Memory B cell (primary cell): ENCODE data around the gene CXorf65.

ENCODE experiments used
- ATAC-seq: fragments of 150-1000 bp; cut with Tn5 transposase; 2 replicates; pipeline ENCODE4 v1.10.0; 2021; ENCODE audit warnings: low read depth, mild to moderate bottlenecking, moderate library complexity
- DNase-seq, 2 donors: peaks; one replicate each; pipeline ENCODE4 v3.0.0; 2022; ENCODE audit warnings: low spot score in 2 of 2
- H3K27ac Mint-ChIP-seq: one replicate; pipeline ENCODE4 v1.8.0; 2022; ENCODE audit warnings: mild to moderate bottlenecking, moderate library complexity, mixed read lengths
- H3K27me3 Mint-ChIP-seq: one replicate; pipeline ENCODE4 v1.8.0; 2022; ENCODE audit warnings: mixed read lengths
- H3K36me3 Mint-ChIP-seq: one replicate; pipeline ENCODE4 v1.8.0; 2022; ENCODE audit warnings: mild to moderate bottlenecking, mixed read lengths
- H3K4me1 Mint-ChIP-seq: one replicate; pipeline ENCODE4 v1.8.0; 2022; ENCODE audit warnings: mixed read lengths
- H3K4me3 Mint-ChIP-seq: one replicate; pipeline ENCODE4 v1.8.0; 2022; ENCODE audit warnings: mild to moderate bottlenecking, moderate library complexity, mixed read lengths
- H3K9me3 Mint-ChIP-seq: one replicate; pipeline ENCODE4 v1.8.0; 2022; ENCODE audit warnings: mixed read lengths

Gene CXorf65

GRCh38 chrX:71098951-71099506 is 7.5 kb downstream of the CXorf65 start:
- Mint-ChIP-seq H3K4me1 (peaks cover 31% of the 10 kb centered on the region), H3K27me3 (no peaks in the 10 kb centered on the region), H3K4me3 (no peak overlapping the region), H3K36me3 (no peaks in the 10 kb centered on the region), H3K9me3 (no peaks in the 10 kb centered on the region), H3K27ac (peak overlapping the region; percentile 36)
- no peak for ATAC-seq
- DNase-seq, result no peak

- H3K4me1 Mint-ChIP-seq, result peaks cover 26% of the 10 kb centered on the region
- H3K4me3 Mint-ChIP-seq, result no peak overlapping the region
Measured at GRCh38 chrX:71098302-71098701, 8.2 kb downstream of the CXorf65 start.

GRCh38 chrX:71096760-71097032 is 9.8 kb downstream of the CXorf65 start:
- H3K4me1 Mint-ChIP-seq, result peaks cover 18% of the 10 kb centered on the region
- no peaks in the 10 kb centered on the region for H3K36me3 Mint-ChIP-seq
- H3K27ac Mint-ChIP-seq, result no peak overlapping the region
- DNase-seq (no peak), ATAC-seq (no peak)
- H3K4me3 Mint-ChIP-seq, result peak overlapping the region; percentile 96
- no peaks in the 10 kb centered on the region for H3K27me3 Mint-ChIP-seq
- H3K9me3 Mint-ChIP-seq, result no peaks in the 10 kb centered on the region

More at GRCh38 chrX:71098302-71098701, 8.2 kb downstream of the CXorf65 start:
- DNase-seq (peak; percentile 62 to 65), ATAC-seq (peak; percentile 64)
- H3K27me3 Mint-ChIP-seq, result no peaks in the 10 kb centered on the region
- no peaks in the 10 kb centered on the region for H3K36me3 Mint-ChIP-seq
- peak overlapping the region; percentile 12 for H3K27ac Mint-ChIP-seq
- no peaks in the 10 kb centered on the region for H3K9me3 Mint-ChIP-seq

- Mint-ChIP-seq H3K36me3 (no peaks in the 10 kb centered on the region), H3K4me1 (peaks cover 13% of the 10 kb centered on the region), H3K4me3 (peak overlapping the region; percentile 96), H3K9me3 (no peaks in the 10 kb centered on the region), H3K27ac (peak overlapping the region; percentile 97), H3K27me3 (no peaks in the 10 kb centered on the region)
- no peak for DNase-seq
- peak; percentile 41 for ATAC-seq
Measured at GRCh38 chrX:71095981-71096759, 10.4 kb downstream of the CXorf65 start.

- Mint-ChIP-seq H3K27me3 (no peaks in the 10 kb centered on the region), H3K27ac (peak within 1 kb of the TSS; percentile 97), H3K9me3 (no peaks in the 10 kb centered on the region), H3K4me3 (peak within 1 kb of the TSS; percentile 96), H3K4me1 (peaks cover 13% of the 10 kb centered on the region), H3K36me3 (no peaks in the 10 kb centered on the region)
- DNase-seq, result peak; percentile 69 to 71
- ATAC-seq, result peak; percentile 85
Measured at GRCh38 chrX:71095555-71095980, 11.0 kb downstream of the CXorf65 start, which contains the start of gene FOXO4. TSS of gene FOXO4 (plus strand) at chrX:71095851. CDS start at chrX:71096529, 678 bp downstream.

- no peak for DNase-seq
- peaks cover 13% of the 10 kb centered on the region for H3K4me1 Mint-ChIP-seq
- H3K36me3 Mint-ChIP-seq, result no peaks in the 10 kb centered on the region
- H3K27ac Mint-ChIP-seq, result peak overlapping the region; percentile 97
- peak overlapping the region; percentile 96 for H3K4me3 Mint-ChIP-seq
- H3K27me3 Mint-ChIP-seq, result no peaks in the 10 kb centered on the region
- H3K9me3 Mint-ChIP-seq, result no peaks in the 10 kb centered on the region
- ATAC-seq, result no peak
Measured at GRCh38 chrX:71095033-71095432, 11.5 kb downstream of the CXorf65 start.

GRCh38 chrX:71091263-71091662 is 15.3 kb downstream of the CXorf65 start:
- ATAC-seq, result no peak
- H3K27ac Mint-ChIP-seq, result no peak overlapping the region
- H3K36me3 Mint-ChIP-seq, result no peaks in the 10 kb centered on the region

GRCh38 chrX:71085900-71086299 is 20.6 kb downstream of the CXorf65 start:
- no peaks in the 10 kb centered on the region for H3K27me3 Mint-ChIP-seq
- H3K36me3 Mint-ChIP-seq, result no peaks in the 10 kb centered on the region
- no peaks in the 10 kb centered on the region for H3K4me1 Mint-ChIP-seq
- no peak for DNase-seq
- H3K9me3 Mint-ChIP-seq, result no peaks in the 10 kb centered on the region
- H3K27ac Mint-ChIP-seq, result no peak overlapping the region
- no peak overlapping the region for H3K4me3 Mint-ChIP-seq
- ATAC-seq, result no peak

More at GRCh38 chrX:71091263-71091662, 15.3 kb downstream of the CXorf65 start:
- no peak for DNase-seq
- Mint-ChIP-seq H3K9me3 (no peaks in the 10 kb centered on the region), H3K4me1 (peaks cover 6% of the 10 kb centered on the region), H3K4me3 (no peak overlapping the region), H3K27me3 (no peaks in the 10 kb centered on the region)

- H3K9me3 Mint-ChIP-seq, result no peaks in the 10 kb centered on the region
- H3K4me3 Mint-ChIP-seq, result no peak overlapping the region
- H3K27ac Mint-ChIP-seq, result no peak overlapping the region
- H3K4me1 Mint-ChIP-seq, result no peaks in the 10 kb centered on the region
- H3K27me3 Mint-ChIP-seq, result no peaks in the 10 kb centered on the region
- no peaks in the 10 kb centered on the region for H3K36me3 Mint-ChIP-seq
- no peak for DNase-seq
- no peak for ATAC-seq
Measured at GRCh38 chrX:71082822-71083221, 23.7 kb downstream of the CXorf65 start.

GRCh38 chrX:71082124-71082647 is 24.4 kb downstream of the CXorf65 start:
- no peaks in the 10 kb centered on the region for H3K36me3 Mint-ChIP-seq
- no peaks in the 10 kb centered on the region for H3K9me3 Mint-ChIP-seq
- no peak overlapping the region for H3K4me3 Mint-ChIP-seq
- no peak for ATAC-seq
- no peak overlapping the region for H3K27ac Mint-ChIP-seq
- H3K27me3 Mint-ChIP-seq, result no peaks in the 10 kb centered on the region
- no peaks in the 10 kb centered on the region for H3K4me1 Mint-ChIP-seq
- no peak for DNase-seq

GRCh38 chrX:71081330-71082123 is 25.0 kb downstream of the CXorf65 start:
- ATAC-seq, result no peak
- no peaks in the 10 kb centered on the region for H3K4me1 Mint-ChIP-seq
- no peak overlapping the region for H3K27ac Mint-ChIP-seq
- no peaks in the 10 kb centered on the region for H3K27me3 Mint-ChIP-seq
- H3K4me3 Mint-ChIP-seq, result no peak overlapping the region
- no peaks in the 10 kb centered on the region for H3K36me3 Mint-ChIP-seq
- no peak for DNase-seq
- no peaks in the 10 kb centered on the region for H3K9me3 Mint-ChIP-seq

- no peaks in the 10 kb centered on the region for H3K36me3 Mint-ChIP-seq
- no peak overlapping the region for H3K27ac Mint-ChIP-seq
- peaks cover 6% of the 10 kb centered on the region for H3K27me3 Mint-ChIP-seq
- no peaks in the 10 kb centered on the region for H3K9me3 Mint-ChIP-seq
- DNase-seq (no peak), ATAC-seq (no peak)
- H3K4me1 Mint-ChIP-seq, result peaks cover 10% of the 10 kb centered on the region
- H3K4me3 Mint-ChIP-seq, result no peak overlapping the region
Measured at GRCh38 chrX:71070531-71070930, 36.0 kb downstream of the CXorf65 start.

GRCh38 chrX:71068044-71068918 is 38.3 kb downstream of the CXorf65 start, which contains the start of gene SNX12:
TSS of gene SNX12 (minus strand) at chrX:71068334. CDS start at chrX:71068306, 28 bp downstream.
- H3K36me3 Mint-ChIP-seq, result peaks cover 3% of the 10 kb centered on the region
- peak within 1 kb of the TSS; percentile 94 for H3K27ac Mint-ChIP-seq
- H3K27me3 Mint-ChIP-seq, result no peaks in the 10 kb centered on the region
- H3K4me1 Mint-ChIP-seq, result peaks cover 16% of the 10 kb centered on the region
- H3K9me3 Mint-ChIP-seq, result no peaks in the 10 kb centered on the region
- peak; percentile 75 to 80 for DNase-seq
- peak; percentile 91 for ATAC-seq
- peak within 1 kb of the TSS; percentile 97 for H3K4me3 Mint-ChIP-seq
